Activated T-cell treated with anti-CD3 and anti-CD28 coated beads, Interleukin-2, amount 50 U/mL, for 48 hours (primary cell): Measurements from ENCODE around the gene EPB41L4A.

ENCODE experiments used
- DNase-seq, 2 experiments: peaks; one replicate each; pipeline ENCODE4 v3.0.0-alpha.2; 2020

The EPB41L4A gene

GRCh38 chr5:112146323-112147226, 272.5 kb downstream of the EPB41L4A start:
- DNase-seq: peak; percentile 52 to 55

DNA sequence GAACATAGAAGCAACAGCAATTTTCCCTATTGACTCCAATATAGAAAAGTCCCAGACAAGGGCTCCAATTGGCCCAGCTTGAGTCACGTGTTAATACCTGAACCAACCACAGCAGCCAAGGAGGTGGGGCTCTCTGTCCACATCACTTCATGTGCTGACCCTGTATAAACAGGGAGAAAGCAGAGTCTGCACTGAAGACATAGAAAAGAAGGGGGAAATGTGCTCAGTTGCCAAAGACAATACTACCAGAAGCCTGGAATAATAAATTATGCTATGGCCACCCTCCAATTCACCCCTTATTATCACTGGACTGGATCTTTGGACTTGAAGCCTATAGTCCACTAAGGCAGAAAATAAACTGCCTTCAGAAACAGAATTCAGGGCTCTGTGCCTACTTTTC, 275.4 kb downstream of the EPB41L4A start:
- no peak for DNase-seq

DNA sequence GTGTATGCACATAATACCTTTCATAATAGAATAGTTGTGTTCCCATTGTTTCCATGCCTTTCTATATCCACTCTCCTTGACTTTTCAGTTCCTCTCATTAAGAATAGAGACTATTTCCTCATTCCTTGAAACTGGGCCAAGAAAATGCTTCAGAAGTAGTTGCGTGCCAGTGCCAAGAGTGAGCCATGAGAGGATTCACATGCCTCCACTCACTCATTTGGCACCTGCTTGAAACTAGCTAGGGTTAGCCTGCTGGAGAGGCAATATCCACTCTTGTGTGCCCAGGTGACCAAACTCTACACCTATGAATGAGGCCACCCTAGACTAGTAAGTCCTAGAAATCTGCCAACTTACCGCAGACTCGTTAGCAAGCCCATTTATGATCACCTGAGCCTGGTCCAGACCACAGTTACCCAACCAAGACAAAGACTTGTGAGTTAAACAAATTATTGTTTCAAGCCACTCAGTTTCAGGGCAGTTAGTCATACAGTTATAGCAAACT, 276.3 kb downstream of the EPB41L4A start:
- DNase-seq: no peak

DNA sequence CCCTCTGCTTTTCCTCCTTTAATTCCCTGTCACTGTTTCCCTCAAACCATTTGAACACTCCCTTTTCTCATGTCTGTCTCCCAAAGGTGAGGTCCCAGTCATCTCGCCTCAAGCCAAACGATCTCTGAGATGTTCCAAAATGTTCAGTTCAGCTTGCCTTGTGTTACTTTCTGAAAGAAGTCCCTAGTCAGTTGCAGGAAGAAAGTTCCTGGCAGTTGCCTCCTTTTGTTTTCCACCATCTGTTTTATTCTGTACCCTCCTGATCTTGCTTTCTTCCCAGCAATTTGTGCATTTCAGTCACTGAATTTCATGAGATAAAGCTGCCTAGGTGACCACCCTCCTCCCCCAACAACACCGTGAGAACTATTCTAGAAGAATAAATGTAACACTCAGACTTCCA, 277.5 kb downstream of the EPB41L4A start:
- no peak for DNase-seq

DNA sequence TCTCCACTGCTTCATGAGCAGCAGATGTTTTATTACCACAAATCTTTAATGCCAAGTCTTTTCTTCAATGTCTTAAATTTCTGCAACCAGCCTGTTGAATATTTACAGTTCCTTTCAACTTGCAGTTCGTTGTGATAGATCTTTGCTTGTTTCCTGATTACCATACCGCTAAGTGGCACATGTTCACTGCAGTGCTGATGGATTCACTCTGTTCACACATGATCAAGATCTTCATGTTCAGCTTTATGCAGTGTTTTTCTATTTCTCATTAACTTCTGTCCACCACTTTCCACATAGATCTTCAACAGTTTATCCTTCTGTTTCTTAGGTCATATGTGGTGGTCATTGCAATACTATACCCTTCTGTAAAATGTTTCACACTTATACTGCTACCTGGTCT, 280.6 kb downstream of the EPB41L4A start:
- DNase-seq: no peak

DNA sequence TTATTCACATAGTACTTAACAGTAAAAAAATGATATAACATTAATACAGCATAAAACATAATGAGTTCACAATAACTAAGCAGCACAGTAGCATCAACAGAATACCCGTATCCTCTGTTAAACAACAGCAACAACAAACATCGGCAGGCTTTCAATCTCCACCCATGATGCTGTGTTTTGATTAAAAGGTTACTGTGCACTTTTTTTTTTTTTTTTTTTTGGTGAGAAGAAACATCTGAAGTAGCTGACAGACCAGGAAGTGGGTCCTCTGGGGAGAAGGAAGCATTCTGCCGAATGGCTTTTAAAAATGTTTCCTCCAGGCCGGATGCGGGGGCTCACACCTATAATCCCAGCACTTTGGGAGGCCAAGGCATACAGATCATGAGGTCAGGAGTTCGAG, 282.3 kb downstream of the EPB41L4A start:
- DNase-seq: no peak

- DNase-seq: no peak
These were observed 291.2 kb downstream of the EPB41L4A start for GRCh38 chr5:112127861-112128260.

DNA sequence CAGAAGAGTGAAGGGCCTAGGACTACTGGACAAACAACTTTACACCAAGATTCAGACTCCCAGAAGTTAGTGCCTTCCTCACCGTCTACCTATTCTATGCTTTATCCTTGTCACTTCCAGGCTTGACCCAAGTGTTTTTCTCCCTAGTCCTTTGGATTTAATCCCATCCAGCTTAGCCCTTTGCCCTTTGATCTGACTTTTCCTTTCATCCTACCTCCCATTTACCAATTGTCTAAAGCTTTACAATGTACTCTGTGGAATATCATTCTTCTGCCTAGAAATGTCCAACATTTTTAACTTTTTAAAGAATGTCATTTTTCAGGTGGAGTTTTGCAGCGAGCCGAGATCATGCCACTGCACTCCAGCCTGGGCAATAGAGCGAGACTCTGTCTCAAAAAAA, 292.1 kb downstream of the EPB41L4A start:
- no peak for DNase-seq

DNA sequence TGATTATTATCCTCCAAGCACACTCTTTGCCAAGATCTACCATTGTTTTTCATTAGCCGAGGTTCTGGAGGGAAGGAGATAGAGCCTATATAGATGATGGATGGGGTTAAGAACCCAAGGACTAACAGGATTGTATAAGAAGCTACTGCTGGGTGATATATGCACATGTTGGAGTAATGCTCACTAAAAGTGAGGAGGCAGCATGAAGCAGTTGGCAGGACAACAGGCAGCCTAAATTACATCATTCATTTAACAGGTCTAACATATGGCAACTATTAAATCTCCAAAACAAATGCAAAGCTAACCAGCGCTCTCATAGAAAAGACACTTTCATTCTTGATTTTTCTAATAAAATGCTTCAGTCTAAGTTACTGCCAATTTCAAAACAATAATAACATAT, 293.2 kb downstream of the EPB41L4A start:
- no peak for DNase-seq

GRCh38 chr5:112124788-112125187, 294.3 kb downstream of the EPB41L4A start:
- no peak for DNase-seq

GRCh38 chr5:112123086-112123485, 296.0 kb downstream of the EPB41L4A start:
- DNase-seq: no peak

DNA sequence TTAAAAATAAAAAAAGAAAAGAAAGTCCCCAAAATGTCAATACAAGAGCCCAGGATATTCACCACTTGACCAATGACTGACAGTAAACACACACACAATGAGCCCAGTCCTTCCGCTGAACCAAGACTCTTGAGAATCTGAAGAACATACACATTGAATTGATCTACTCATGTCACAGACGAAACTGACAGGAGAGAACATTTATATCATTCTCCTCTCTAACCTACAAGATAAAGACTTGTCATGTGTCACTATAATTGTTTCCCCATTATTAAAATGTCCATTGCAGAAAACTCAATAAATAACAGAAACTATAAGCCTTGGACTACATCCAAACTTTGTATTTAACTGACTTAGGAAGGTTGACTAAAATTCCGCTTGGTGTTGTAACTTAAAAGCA, 296.7 kb downstream of the EPB41L4A start:
- no peak for DNase-seq

GRCh38 chr5:112121258-112121657, 297.8 kb downstream of the EPB41L4A start:
- no peak for DNase-seq

DNA sequence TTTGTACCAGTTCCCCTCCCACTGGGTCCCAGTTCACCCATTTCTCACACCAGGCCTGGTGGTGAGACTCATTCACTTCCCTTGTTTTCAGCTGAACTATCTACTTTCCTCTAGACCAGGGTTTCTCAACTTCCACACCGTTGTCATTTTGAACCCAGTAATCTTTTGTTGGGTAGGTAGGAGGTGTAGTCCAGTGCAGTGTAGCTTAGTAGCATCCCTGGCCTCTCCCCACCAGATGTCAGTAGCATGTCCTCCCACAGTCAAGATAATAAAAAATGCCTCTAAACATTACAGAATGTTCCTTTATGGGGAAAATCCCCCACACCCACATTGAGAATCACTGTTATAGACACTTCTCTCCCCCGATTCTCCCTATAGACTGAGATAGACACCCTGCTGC, 299.1 kb downstream of the EPB41L4A start:
- DNase-seq: no peak

DNA sequence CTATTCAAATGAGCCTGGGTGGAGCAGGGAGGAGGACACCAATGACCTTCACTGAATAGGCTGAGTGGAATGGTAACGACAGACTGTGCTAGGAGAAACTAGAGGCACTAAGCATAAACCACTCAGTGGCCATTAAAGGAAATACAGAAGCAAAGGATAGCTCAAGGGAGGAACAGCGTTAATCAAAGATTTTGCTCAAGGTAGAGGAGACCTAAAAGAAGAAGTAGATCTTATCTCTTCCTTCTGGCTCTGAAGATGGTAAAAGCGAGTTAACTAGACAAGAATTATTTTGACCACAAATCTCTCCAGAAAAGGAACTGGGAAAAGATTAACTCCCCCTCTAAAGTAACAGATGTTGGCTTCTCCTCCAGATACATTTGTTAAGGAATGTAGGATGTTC, 299.6 kb downstream of the EPB41L4A start:
- no peak for DNase-seq

GRCh38 chr5:112117551-112117950, 301.5 kb downstream of the EPB41L4A start:
- DNase-seq: no peak

DNA sequence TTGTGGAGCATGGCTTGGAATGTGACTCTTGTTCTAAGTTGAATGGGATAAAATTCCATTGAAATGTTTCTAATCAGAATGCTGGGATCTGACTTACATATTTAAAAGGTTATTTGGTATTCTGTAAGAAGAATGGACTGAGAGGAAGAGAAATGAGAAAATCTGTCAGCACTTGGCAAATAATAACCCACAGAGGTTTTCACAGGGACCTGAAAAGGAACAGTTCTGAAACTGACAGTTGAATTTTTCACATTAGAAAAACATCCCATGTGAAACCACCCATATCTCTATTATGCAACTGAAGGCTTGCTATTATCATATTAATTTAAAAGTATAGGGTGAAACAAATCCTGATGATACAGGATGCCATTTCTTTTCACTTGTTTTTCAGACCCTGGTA, 302.7 kb downstream of the EPB41L4A start:
- DNase-seq: no peak

DNA sequence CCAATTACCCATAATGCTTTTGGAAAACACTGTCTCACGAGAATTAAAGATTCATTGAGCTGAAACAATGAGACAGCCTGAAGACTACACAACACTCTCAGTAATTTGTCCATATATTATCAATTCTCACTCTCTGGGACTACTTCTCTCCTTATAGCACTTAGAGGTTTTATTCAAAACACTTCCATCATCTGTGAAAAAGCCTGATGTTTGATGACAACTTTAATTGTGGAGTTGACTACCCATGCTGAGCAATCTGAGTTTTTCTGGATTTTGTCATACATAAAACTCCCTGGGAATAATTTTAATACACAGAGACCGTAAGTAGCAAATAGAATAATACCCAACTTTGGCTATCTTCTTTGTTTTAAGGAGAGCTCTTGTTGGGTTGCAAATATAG, 305.5 kb downstream of the EPB41L4A start:
- DNase-seq: no peak
